SKM-1 treated with dmso at 0.1 percent for 144 hours (cell line): ENCODE measurements around the gene FJX1.

ENCODE experiments used
- DNase-seq: peaks from one replicate; lab custom pipeline; 2025; ENCODE audit not compliant: unreplicated experiment; lab: John Stamatoyannopoulos, UW

Gene FJX1, protein sequence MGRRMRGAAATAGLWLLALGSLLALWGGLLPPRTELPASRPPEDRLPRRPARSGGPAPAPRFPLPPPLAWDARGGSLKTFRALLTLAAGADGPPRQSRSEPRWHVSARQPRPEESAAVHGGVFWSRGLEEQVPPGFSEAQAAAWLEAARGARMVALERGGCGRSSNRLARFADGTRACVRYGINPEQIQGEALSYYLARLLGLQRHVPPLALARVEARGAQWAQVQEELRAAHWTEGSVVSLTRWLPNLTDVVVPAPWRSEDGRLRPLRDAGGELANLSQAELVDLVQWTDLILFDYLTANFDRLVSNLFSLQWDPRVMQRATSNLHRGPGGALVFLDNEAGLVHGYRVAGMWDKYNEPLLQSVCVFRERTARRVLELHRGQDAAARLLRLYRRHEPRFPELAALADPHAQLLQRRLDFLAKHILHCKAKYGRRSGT

DNA sequence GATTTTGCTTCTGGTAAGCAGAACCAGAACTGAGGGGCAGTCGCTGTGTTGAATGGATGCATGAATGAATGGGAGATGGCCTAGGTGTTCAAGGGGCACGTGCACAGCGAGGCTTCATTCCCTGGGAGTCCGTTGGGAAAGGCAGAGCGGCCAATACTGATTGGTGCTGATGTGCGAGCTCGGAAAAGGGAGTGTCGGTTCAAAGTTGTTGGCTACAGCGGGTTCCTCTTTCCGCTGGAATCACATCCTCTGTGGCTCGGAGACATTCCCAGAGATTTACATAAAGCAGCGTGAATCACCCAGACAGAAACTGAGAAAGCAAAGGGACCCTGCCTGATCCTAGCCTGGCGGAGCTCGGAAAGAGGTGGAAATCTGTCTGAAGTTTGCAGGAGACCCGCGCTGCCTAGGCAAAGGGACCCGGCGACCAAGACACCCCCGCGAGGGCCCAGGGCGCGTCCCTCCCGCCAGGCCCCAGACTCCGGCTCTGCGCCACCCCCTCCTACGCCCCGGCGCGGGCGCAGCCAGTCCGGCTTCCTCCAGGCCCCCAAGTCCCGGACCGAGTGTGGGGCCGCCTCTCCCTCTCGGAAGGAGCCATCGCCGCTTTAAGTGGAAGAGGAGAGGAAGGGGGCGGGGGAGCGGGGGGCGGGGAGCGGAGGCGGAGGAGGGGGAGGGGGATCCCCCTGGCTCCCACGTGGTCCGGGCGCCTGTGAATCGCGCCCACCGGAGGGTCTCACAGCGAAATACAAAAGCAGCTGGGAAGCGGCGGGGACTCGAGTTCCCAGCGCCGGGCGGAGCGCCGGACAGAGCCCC is at the start of gene FJX1:
TSS of gene FJX1 (plus strand) at position 774 of the 810 bp plus-strand sequence. CDS start 177 bp downstream, outside the sequence.
- DNase-seq, result peak; percentile 58

DNA sequence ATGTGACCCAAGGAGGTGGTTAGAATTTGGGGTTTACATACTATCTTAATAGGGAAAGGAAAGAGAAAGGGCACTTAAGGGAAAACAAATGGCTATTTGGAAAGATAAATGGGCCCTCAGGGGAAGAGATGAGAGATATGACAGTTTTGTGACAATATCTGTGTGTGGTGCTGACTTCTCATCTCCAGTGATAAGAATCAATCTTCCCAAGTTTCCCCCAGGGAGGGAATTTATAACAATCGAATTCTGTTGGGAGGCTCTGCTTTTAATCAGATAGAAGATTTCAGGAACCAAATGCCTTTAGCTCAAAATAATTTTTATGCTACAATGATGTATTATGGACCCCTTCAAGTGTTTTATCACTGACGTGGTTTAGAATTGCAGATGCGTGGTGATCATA is 46.6 kb upstream of the FJX1 start:
- no peak for DNase-seq

DNA sequence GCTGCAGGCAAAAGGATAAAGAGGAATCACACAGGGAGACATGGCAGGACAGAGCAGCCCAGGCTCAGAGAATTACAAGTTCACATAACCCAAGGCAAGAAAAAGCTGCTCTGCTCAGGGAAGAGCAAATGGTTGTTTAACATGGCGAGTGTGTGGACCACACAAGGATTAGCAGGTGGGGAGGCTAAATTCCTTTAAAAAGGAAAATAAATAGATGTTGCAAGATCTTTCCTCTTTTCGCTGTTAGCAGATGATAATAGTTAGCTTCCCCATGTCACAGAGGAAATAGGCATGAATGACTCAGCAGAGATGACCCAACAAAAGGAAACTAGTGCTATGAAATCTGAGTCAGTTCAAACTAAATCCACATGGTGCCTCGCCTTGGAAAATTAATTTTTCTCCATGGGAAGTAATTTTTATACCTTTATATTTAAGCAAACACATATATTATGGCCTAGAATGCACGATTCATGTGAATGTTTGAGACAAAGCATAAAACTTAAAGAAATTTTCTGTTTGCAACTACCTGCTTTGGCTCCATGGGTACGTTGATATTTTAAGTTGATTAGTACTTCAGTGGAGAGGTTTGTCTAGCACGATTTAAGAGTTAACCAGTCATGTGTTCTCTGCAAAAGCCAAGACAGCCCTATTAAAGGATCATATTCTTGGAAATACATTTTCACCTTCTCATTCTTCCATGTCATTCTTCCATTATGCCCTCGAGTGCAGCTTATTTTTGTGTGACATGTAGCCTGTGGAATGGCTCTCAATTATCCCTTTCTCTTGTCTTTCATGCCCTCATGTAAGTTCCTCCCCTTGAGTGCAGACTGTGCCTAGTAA is 38.5 kb upstream of the FJX1 start:
- DNase-seq, result peak; percentile 84

DNA sequence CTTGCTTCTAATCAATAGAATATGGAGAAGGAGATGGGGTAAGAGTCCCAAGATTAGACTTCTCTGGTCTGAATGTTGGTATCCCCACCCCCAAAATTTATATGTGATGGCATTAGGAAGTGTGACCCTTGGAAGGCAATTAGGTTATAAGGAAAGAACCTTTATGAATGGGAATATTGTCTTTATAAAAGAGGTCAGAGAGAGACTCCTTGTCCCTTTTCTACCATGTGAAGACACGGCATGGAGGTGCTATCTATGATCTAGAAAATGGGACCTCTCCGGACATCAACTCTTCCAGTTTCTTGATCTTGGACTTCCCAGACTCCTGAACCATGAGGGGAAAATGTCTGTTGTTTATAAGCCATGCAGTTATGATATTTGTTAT is 37.9 kb upstream of the FJX1 start:
- DNase-seq, result no peak

DNA sequence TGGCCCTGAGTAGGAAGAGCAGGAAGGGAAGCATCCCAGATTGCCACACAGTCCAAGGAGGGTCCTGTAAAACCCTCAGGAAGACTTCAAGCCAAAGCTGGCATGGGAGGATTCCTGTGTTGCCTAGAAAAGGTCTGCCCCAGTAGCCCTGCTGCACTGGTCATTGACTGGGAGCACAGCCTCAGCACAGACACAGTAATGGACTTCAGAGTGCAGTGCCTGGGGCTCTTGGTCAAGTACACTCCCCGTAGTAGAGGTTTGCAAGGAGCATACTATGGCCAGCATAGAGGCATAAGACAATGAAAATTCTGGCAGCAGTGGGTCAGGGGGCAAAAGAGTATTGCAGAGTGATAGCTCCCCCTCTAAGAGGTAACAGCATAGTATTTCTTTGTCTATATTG is 36.2 kb upstream of the FJX1 start:
- no peak for DNase-seq

DNA sequence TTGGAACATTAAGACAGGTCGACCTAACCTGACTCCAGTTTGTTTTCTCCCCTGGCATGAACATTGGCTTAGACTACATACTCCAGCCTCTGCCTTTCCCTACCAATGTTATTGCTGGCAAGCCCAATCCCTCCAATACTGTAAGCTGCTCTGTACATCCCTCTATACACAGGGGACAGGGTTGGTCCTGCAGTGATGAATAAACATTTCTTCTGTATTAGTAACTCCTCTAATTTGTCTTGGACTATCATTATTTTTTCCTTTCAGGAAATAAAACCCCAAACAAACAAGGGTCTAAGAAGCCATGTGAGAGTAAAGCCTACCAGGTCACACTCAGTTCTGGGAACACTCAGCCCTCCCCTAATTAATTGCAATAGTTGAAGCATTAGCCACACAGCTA is 35.1 kb upstream of the FJX1 start:
- DNase-seq, result no peak

DNA sequence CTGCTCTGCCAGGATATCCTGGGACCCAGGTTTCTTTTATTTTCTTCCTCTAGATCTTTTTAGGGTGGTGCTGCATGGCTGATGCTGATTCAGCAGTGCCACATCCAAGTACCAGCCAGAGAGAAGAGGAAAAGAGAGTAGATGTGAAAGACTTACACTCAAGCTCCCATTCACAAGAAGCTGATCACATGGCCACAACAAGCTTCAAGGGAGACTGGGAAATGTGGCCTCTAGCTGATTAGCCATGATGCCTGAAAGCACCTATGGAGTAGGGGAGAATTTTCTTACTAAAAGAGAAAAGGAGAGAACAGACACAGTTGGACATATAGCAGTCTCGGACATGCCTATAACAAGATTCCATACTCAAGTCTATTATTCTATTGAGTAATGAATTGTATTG is 34.4 kb upstream of the FJX1 start:
- no peak for DNase-seq

DNA sequence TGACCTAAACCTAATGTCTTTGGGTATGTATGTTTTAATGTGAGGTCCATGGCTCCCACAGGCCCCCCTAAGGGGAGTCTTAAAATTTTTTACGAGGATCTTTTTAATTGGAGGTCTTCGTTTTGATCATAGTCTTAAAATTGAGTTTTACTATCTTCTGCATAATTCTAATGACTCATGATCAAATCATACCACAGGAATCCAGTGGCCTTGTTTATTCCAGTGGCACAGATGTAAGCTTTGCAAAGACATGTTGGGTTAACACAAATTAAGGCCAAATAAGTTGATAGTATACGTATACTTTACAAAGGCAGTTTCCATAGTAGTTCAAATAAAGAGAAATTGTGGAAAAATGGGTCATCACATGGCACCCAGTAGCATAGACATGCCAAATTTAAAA is 33.9 kb upstream of the FJX1 start:
- DNase-seq, result no peak

DNA sequence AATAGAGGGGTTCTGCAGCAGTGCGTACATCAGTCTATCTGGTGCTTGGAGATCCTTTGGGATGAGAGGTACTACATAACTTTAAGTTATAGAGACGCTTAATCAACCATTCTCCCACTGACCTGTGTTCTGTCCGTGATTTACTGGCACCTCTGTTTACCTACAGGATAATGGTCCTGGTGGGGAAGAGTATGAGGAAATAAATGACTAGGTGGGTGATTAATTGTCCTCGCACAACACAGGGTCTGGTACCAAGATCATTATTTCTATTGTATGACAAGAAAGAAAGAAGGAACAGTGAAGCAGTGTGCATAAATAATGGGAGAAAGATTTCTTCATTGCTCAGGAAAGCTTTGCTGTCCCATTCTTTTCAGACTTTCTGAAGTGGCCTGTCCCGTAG is 32.8 kb upstream of the FJX1 start:
- no peak for DNase-seq

DNA sequence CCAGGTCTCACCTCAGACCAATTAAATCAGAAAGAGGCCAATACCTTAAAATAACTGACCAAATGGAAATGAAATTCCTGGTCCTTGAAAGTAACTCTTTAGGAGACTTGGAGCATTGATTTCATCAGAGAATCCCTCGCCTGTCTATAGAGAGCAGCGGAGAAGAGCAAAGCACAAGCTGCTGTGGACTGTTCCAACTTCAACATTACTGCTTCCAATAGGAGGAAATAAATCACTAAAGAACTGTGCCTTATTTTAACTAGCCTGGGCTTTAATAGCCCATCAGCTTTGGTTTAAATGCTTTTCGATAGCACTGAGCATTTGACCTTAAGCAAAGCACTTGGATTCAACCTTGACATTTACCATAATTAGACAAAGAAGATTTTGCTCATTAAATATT is 32.0 kb upstream of the FJX1 start:
- no peak for DNase-seq

DNA sequence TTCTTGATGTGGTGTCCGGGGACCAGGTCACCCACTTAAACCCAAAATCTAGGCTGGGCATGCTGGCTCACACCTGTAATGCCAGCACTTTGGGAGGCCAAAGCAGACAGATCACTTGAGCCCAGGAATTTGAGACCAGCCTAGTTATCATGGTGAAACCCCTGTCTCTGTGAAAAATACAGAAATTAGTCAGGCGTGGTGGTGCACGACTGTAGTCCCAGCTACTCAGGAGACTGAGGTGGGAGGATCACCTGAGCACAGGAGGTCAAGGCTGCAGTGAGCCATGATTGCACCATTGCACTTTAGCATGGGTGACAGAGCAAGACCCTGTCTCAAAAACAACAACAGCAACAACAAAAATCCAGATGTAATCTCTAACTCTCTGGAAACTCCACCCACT is 30.3 kb upstream of the FJX1 start:
- no peak for DNase-seq

DNA sequence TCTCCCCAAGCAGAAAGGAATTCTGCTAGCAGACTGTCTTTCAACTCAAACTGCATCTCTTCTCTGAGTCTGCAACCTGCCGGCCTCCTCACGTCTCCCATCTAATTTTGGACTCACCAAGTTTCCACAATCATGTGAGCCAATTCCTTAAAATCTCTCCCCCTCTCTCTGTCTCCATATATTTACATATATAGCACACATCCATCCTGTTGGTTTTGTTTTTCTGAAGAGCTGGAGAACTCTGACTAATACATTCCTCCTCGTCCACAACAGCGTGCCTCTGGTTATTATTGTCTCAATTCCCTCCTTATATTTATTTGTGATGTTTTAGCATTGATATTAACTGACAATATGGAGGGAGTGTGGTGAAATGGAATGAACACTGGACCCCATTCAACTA is 29.6 kb upstream of the FJX1 start:
- DNase-seq, result no peak

DNA sequence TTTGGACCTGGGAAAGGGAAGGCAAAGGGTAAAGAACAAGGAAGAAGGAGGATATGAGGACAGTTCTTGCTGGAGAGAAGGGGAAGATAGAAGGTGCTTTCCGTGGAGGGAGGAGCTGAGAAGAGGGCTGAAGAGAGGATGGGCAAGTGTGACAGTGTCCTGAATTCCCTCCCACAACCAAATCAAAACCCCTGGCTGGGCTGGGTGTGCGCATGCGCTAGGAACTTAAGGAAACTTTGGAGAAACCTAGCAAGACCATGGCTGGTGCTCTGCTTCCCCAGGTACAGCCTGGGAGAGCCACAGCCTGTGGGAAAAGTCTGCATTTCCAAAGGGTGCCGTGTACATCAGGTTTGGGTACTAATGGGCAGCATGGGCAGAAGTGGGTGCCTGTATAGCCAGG is 29.0 kb upstream of the FJX1 start:
- DNase-seq, result no peak

DNA sequence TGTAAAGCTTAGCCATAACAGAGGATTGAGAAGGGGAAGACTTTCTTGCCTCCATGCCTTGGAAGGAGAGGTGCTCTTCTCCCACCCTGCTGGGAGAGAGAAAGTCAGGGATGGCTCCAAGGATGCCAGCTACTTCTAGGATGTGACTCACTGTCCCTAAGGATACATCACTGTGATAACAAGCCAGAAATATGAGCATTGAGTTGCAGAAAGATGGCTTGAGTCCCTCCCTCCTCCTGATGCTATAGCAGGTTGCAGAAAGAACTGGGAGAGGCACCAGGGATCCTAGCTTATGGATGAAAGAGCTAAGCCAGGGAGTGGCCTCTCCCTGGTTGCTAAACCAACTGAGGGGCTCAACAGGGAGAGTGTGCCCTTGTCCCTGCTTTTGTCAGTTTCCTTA is 27.8 kb upstream of the FJX1 start:
- no peak for DNase-seq

DNA sequence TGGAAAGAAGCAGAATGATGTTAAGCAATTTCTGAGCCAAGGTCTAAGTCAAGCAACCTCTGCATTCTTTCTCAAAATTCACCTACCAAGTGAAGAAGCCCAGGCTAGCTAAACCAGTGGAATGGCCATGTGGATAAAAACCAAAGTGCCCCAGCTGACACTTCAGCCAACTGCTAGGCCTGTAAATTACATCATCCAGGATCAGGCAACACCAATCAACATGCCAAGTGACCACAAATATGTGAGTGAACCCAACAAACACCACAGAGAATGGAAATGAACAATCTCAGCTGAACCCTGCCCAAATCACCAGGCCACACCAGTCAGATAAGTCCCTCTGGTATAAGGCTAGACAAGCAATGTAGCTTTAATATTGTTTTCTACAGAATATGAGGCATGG is 25.1 kb upstream of the FJX1 start:
- no peak for DNase-seq

DNA sequence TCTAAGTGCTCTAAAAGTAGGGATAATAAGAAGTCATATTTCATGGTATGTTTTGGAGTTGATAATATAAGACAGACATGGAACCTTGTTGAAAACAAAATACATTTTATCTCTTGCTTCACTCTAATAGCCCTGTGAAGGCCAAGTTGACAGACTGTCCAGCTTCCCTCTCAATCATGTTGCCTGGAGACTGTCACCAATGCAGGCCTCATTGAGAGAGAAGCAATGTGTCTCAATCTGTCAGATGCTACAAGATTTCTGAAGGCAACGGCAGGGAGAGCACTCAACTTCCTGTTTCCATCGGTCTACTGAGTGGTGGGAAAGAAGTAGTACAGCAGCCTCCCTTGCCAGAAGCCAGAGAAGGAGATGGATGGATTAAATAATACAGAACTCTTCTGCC is 23.6 kb upstream of the FJX1 start:
- DNase-seq, result peak; percentile 74

DNA sequence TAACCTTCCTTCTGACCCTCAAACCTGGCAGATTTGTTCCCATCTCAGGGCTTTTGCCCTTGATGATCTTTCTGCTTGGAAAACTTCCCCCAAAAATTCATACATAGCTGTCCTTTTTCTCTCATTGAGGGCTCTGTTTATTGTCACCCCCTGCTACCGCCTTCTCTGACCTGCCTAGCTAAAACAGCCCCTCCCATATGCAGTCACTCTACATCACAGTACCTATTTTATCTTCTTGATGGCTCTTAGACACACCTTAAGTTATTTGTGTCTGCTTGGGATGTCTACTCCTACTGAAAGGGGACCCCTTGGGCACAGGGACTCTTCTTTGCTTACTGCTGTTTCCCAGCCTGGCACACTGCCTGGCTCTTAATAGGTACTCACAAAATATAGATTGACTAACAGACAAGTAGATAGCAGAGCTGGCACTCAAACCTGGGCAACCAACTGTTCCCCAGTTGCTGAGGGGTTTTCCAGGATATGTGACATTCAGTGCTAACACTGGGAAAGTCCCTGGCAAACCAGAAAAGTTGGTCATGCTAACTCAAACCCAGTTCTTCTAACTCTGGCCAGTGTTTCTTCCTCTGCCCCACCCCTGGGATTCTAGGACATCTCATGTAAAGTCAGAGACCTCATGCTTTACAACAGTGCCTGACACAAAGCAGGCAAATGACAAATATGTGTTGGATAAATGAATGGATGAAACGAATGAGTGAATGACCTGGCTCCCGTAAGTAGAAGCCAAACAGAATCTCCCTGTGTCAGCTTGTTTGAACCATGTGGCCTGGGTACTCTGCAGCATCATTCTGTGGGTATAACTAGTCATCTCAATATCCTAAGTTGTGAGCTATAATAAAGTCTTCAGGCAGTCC is 19.8 kb upstream of the FJX1 start:
- DNase-seq, result no peak

DNA sequence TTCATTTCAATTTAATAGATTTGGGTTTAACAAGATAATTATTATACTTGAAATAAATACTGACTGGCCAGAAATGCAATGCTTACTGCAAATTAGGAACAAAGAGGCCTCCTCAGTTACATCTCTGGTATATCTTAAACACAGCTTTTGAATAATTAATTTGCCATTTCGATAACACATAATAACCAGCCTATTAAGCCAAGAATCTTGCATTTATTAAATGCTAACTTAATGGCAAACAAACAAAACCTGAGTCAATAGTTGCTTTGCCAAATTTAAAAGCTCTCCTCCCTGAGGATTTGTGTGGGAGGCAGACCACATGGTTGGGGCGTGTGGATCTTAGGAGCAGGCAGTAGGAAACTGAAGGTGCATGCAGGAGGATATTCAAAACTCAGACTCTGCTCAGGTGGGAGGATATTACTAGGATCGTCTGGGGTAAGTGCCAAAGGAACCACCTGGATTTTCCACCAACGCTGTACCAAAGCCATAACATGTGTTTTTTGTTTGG is 17.9 kb upstream of the FJX1 start:
- no peak for DNase-seq

DNA sequence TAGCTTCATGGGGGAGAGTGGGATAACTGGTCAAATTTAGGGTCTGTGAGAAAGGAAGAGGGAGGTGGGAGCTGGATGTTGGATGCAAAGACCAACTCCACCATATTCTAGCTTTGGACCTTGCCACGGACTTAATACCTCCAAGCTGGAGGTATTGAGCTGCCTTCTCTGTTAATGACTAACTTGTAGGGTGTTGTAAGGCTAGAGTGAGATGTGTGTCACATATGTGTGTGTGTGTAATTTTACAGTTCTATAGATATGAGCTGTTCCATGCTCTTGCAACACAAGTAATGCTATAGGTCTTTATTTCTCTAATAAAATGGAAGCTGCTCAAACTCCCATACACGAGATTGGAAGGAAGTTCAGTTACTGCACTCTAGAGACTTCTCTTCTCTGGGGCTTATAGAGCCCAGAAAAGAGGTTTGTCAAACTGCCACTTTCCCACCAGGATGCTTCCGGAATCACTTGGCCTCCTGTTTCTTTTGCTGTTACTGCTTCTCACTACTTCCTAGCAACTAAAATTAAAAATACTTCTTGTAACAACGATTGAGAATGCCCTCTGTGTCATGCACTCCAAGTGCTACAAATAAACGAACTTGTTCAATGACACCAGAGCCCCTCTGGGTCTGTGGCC is 16.0 kb upstream of the FJX1 start:
- no peak for DNase-seq

DNA sequence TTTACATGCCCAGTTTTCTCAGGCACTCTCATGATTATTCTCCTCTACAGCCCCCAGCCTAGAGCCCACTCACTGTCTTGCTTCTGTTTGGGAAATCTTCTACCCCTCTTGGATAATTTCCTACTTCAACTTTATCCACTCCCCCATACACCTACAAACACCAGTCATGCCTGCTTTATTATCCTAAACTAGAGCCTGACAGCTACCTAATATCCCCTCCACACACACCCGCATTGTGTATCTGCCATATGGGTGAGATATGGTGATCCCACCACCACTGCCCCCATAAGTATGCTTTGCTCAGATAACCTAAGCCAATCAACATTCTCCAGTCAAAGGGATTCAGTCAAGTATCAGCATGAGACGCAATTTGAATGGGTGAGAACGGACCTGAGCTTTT is 15.3 kb upstream of the FJX1 start:
- no peak for DNase-seq
